ENCODE data around the gene TBXAS1. TPM values are rescaled to one million over a fixed set of nuclear protein-coding genes. Genes with fewer than 3 reads are reported as not detected.

Gene TBXAS1
- polyA plus RNA-seq, 1 donor from 2014 or later, result 0.93 TPM

DNA sequence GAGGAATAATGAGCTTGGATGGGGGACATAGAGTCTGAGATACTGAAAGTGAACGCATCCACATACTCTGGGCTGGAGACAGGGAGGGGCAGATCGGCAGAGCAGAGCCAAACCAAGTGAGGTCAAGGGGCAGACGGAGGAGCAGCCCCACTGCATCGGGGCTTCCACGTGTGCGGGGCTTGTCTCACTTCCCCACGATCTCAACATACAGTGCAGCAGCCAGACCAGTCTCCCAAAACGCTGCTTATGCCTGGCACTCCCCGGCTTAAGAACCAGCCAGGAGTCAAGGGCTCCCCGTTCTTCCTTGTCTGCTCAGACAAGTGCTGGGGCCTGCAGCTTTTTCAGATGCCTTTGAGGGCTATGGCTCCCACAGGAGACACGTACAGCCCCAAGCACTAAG is 190.1 kb downstream of the TBXAS1 start:
- no peaks in the 10 kb centered on the region for H3K9me3 ChIP-seq (ENCODE audit: low read length)
- H3K79me2 ChIP-seq (replicated peaks; ENCODE audit: insufficient read depth, low read length), result no peaks in the 10 kb centered on the region
- no peaks in the 10 kb centered on the region for H3K27me3 ChIP-seq (ENCODE audit: insufficient read depth, low read depth, low read length)
- H3K4me2 ChIP-seq (ENCODE audit: low read length), result no peak overlapping the region
- H4K20me1 ChIP-seq (ENCODE audit: insufficient read depth), result no peaks in the 10 kb centered on the region
- H3K9ac ChIP-seq (ENCODE audit: low read length), result no peak overlapping the region
- no peak overlapping the region for H2AFZ ChIP-seq (ENCODE audit: low read depth, low read length)
- H3K9me2 ChIP-seq (ENCODE audit: insufficient read depth, low read length), result no peaks in the 10 kb centered on the region
- no peaks in the 10 kb centered on the region for H3F3A ChIP-seq (ENCODE audit: insufficient read depth, low read length, poor library complexity, severe bottlenecking)
- TF ChIP-seq, protein P1, sequence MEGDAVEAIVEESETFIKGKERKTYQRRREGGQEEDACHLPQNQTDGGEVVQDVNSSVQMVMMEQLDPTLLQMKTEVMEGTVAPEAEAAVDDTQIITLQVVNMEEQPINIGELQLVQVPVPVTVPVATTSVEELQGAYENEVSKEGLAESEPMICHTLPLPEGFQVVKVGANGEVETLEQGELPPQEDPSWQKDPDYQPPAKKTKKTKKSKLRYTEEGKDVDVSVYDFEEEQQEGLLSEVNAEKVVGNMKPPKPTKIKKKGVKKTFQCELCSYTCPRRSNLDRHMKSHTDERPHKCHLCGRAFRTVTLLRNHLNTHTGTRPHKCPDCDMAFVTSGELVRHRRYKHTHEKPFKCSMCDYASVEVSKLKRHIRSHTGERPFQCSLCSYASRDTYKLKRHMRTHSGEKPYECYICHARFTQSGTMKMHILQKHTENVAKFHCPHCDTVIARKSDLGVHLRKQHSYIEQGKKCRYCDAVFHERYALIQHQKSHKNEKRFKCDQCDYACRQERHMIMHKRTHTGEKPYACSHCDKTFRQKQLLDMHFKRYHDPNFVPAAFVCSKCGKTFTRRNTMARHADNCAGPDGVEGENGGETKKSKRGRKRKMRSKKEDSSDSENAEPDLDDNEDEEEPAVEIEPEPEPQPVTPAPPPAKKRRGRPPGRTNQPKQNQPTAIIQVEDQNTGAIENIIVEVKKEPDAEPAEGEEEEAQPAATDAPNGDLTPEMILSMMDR (IDR thresholded peaks at IDR 0.05; ENCODE audit: poor library complexity, severe bottlenecking), result no peak
- no peak overlapping the region for H3K27ac ChIP-seq (ENCODE audit: low read length)
- H3K36me3 ChIP-seq (ENCODE audit: insufficient read depth, low read length), result no peaks in the 10 kb centered on the region
- H3K4me3 ChIP-seq (ENCODE audit: low read length), result no peak overlapping the region

DNA sequence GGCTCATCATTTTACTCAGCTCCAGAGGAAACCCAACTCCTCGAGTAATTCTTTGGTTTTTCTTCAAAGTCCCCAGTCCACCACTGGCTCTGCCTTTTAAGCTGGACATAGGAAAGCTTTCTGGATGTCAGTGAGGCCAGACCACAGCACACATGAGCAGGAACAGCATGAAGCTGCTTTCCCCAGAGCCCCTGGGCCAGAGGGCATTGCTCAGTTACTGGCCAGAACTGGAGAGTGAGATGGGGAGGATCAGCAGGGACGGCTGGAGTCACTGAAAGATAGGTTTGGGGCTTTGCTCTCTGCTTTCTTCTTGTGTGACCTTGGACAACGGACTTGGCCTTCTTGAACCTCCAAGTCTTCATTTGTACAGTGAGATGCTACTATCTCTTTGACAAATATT is 190.5 kb downstream of the TBXAS1 start:
- Histone ChIP-seq H3K4me2 (ENCODE audit: low read length) (no peak overlapping the region), H3K9me3 (ENCODE audit: low read length) (no peaks in the 10 kb centered on the region)
- TF ChIP-seq MXI1 (conservative IDR thresholded peaks at IDR 0.05; ENCODE audit: poor library complexity, severe bottlenecking) (no peak), EZH2 (IDR thresholded peaks at IDR 0.05; ENCODE audit: borderline replicate concordance, insufficient read depth, low read length, poor library complexity, severe bottlenecking) (no peak), POLR2AphosphoS5 (IDR thresholded peaks at IDR 0.05) (no peak), SMC3 (conservative IDR thresholded peaks at IDR 0.05; ENCODE audit: poor library complexity) (no peak), RAD21 (conservative IDR thresholded peaks at IDR 0.05) (no peak), EP300 (conservative IDR thresholded peaks at IDR 0.05; ENCODE audit: poor library complexity, severe bottlenecking) (no peak), TAF1 (IDR thresholded peaks at IDR 0.05; ENCODE audit: low read depth) (no peak)
- TF ChIP-seq, protein P2, sequence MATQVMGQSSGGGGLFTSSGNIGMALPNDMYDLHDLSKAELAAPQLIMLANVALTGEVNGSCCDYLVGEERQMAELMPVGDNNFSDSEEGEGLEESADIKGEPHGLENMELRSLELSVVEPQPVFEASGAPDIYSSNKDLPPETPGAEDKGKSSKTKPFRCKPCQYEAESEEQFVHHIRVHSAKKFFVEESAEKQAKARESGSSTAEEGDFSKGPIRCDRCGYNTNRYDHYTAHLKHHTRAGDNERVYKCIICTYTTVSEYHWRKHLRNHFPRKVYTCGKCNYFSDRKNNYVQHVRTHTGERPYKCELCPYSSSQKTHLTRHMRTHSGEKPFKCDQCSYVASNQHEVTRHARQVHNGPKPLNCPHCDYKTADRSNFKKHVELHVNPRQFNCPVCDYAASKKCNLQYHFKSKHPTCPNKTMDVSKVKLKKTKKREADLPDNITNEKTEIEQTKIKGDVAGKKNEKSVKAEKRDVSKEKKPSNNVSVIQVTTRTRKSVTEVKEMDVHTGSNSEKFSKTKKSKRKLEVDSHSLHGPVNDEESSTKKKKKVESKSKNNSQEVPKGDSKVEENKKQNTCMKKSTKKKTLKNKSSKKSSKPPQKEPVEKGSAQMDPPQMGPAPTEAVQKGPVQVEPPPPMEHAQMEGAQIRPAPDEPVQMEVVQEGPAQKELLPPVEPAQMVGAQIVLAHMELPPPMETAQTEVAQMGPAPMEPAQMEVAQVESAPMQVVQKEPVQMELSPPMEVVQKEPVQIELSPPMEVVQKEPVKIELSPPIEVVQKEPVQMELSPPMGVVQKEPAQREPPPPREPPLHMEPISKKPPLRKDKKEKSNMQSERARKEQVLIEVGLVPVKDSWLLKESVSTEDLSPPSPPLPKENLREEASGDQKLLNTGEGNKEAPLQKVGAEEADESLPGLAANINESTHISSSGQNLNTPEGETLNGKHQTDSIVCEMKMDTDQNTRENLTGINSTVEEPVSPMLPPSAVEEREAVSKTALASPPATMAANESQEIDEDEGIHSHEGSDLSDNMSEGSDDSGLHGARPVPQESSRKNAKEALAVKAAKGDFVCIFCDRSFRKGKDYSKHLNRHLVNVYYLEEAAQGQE (IDR thresholded peaks at IDR 0.05; ENCODE audit: borderline replicate concordance), result no peak
- TF ChIP-seq, protein P1 (IDR thresholded peaks at IDR 0.05; ENCODE audit: poor library complexity, severe bottlenecking), result no peak

More for the DNA sequence above, 190.5 kb downstream of the TBXAS1 start:
- Histone ChIP-seq H3K9ac (ENCODE audit: low read length) (no peak overlapping the region), H3K9me2 (ENCODE audit: insufficient read depth, low read length) (no peaks in the 10 kb centered on the region), H3K36me3 (ENCODE audit: insufficient read depth, low read length) (no peaks in the 10 kb centered on the region), H3K27me3 (ENCODE audit: insufficient read depth, low read depth, low read length) (no peaks in the 10 kb centered on the region), H3K79me2 (replicated peaks; ENCODE audit: insufficient read depth, low read length) (no peaks in the 10 kb centered on the region), H2AFZ (ENCODE audit: low read depth, low read length) (no peak overlapping the region), H4K20me1 (ENCODE audit: insufficient read depth) (no peaks in the 10 kb centered on the region), H3K27ac (ENCODE audit: low read length) (no peak overlapping the region), H3F3A (ENCODE audit: insufficient read depth, low read length, poor library complexity, severe bottlenecking) (no peaks in the 10 kb centered on the region), H3K4me3 (ENCODE audit: low read length) (no peak overlapping the region)

Measured in neural cell (in vitro differentiated cells).